Bronchial epithelial cell (primary cell): Measurements from ENCODE around the gene SIM2. TPM values are rescaled to one million over a fixed set of nuclear protein-coding genes. Genes with fewer than 3 reads are reported as not detected.
A peak's percentile ranks its signal among the peaks of the same experiment; 100 is the strongest.

Experiments used
- DNase-seq: peaks from one replicate; pipeline ENCODE4 v3.0.0-alpha.2; 2010; ENCODE audit warnings: low read depth
- FAIRE-seq: peaks from 2 replicates; lab custom pipeline; 2011; peaks lifted over from hg19 to GRCh38; lab: Jason Lieb, UNC
- H3K27me3 ChIP-seq: 2 replicates; pipeline ENCODE4 v1.5.1; 2011; ENCODE audit warnings: low read length; ENCODE audit not compliant: control insufficient read depth, insufficient read depth
- H3K36me3 ChIP-seq: 2 replicates; pipeline ENCODE4 v1.5.1; 2011; ENCODE audit warnings: low read length; ENCODE audit not compliant: control insufficient read depth, insufficient read depth
- H3K4me3 ChIP-seq: 2 replicates; pipeline ENCODE4 v1.5.1; 2011; ENCODE audit warnings: mild to moderate bottlenecking, low read depth, low read length, control low read depth
- total RNA-seq: library from RNA; depleted of rRNA; stranded (reverse); fragments of >200 nt; gene quantifications from 2 replicates; pipeline ENCODE4 v1.2.1, GENCODE V29; 2014
- TF ChIP-seq, protein P1 (sequence below): IDR thresholded peaks from 2 replicates; pipeline ENCODE4 v1.5.1; 2011; ENCODE audit warnings: mild to moderate bottlenecking, moderate library complexity, low read length, control low read depth, inconsistent platforms; ENCODE audit not compliant: insufficient read depth, severe bottlenecking

Gene SIM2
- total RNA-seq, 1 donor from 2014 or later = 0.26 TPM

DNA sequence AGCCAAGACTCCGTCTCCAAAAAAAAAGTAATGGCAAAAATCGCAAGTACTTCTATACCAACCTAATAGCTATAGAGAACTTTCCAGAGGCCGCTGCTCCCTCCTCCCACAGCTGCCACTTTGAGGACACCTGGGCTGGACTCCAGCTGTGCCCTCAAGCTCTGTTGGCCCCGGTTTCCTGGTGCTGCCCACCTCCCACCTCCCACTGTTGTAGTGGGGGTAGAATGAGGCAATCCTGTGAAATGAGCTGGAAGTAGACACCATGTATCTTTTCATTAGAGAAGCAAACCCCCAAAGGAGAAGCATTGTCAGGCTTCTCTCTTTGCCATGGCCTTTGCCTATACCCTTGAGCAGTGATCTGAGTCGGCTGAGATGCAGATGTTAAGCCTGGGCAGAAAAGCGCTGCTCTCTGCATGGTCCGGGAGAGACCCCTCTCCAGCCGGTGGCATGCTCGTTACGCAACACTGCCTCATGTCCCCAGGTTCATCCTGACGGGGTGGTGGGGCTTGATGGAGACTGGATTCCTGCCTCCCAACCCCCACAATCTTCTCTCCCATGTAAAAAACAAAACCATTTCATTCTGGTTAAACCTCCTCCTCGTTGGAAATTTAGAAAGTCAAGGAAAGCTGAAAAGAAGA lies 39.7 kb downstream of the SIM2 start:
- no peak for DNase-seq
- H3K4me3 ChIP-seq = no peak overlapping the region
- no peak for FAIRE-seq
- H3K36me3 ChIP-seq = no peaks in the 10 kb centered on the region
- H3K27me3 ChIP-seq = no peaks in the 10 kb centered on the region
- TF ChIP-seq, protein P1, sequence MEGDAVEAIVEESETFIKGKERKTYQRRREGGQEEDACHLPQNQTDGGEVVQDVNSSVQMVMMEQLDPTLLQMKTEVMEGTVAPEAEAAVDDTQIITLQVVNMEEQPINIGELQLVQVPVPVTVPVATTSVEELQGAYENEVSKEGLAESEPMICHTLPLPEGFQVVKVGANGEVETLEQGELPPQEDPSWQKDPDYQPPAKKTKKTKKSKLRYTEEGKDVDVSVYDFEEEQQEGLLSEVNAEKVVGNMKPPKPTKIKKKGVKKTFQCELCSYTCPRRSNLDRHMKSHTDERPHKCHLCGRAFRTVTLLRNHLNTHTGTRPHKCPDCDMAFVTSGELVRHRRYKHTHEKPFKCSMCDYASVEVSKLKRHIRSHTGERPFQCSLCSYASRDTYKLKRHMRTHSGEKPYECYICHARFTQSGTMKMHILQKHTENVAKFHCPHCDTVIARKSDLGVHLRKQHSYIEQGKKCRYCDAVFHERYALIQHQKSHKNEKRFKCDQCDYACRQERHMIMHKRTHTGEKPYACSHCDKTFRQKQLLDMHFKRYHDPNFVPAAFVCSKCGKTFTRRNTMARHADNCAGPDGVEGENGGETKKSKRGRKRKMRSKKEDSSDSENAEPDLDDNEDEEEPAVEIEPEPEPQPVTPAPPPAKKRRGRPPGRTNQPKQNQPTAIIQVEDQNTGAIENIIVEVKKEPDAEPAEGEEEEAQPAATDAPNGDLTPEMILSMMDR = no peak

DNA sequence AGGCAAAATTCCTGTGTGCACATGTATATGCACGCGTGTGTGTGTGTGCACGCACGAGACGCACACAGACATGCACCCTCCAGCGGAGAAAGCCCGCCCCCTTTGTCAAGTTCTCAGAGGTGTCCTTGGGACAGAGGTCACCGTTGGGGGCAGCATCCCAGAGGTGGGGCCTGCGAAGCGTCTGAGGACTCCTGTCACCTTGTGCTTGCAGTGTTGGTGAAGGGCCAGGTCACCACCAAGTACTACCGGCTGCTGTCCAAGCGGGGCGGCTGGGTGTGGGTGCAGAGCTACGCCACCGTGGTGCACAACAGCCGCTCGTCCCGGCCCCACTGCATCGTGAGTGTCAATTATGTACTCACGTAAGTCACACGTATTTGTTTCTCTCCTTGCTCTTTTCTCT lies 42.6 kb downstream of the SIM2 start:
- no peaks in the 10 kb centered on the region for H3K36me3 ChIP-seq
- no peak overlapping the region for H3K4me3 ChIP-seq
- DNase-seq (no peak), FAIRE-seq (no peak)
- TF ChIP-seq, protein P1 = no peak
- H3K27me3 ChIP-seq = no peaks in the 10 kb centered on the region

DNA sequence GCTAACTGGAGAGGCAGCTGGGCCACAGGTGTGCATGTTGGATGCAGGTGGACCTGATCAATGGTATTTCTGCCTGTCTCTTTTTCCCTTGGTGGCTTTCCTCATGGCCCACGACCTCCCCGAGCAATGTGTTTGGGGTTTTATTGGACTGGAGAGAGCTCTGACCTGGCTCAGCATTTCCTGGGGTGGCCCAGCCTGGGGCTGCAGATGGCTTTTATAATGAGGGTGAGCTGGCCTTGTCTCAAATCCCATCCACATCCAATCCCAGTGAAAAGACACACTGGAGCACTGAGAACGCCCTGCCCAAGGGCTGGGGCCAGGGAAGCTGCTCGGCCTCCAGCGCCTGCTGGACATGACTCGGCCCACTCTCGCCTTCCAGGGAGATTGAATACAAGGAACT lies 44.1 kb downstream of the SIM2 start:
- Histone ChIP-seq H3K36me3 (no peaks in the 10 kb centered on the region), H3K4me3 (no peak overlapping the region), H3K27me3 (no peaks in the 10 kb centered on the region)
- TF ChIP-seq, protein P1 = no peak
- DNase-seq (no peak), FAIRE-seq (no peak)

- FAIRE-seq = peak; percentile 40
- no peak for DNase-seq
- H3K4me3 ChIP-seq = no peak overlapping the region
- TF ChIP-seq, protein P1 = no peak
- H3K36me3 ChIP-seq = no peaks in the 10 kb centered on the region
- H3K27me3 ChIP-seq = no peaks in the 10 kb centered on the region
These were observed 44.5 kb downstream of the SIM2 start for GRCh38 chr21:36743446-36743845.

- Histone ChIP-seq H3K36me3 (no peaks in the 10 kb centered on the region), H3K27me3 (no peaks in the 10 kb centered on the region)
These were observed 45.3 kb downstream of the SIM2 start for GRCh38 chr21:36744190-36744559.

More at GRCh38 chr21:36744190-36744559, 45.3 kb downstream of the SIM2 start:
- FAIRE-seq (no peak), DNase-seq (no peak)
- no peak overlapping the region for H3K4me3 ChIP-seq
- TF ChIP-seq, protein P1 = no peak
